HEK293 (cell line): Measurements from ENCODE around the gene MYO1F.

ENCODE experiments used
- CTCF ChIA-PET: fragments of 350-600 bp; formaldehyde crosslinking; extraction: SDS; loops from one replicate; lab custom pipeline; 2021; ENCODE audit warnings: antibody characterized with exemption; lab: Yijun Ruan, JAX
- POLR2A ChIA-PET: fragments of 300-600 bp; formaldehyde crosslinking; extraction: SDS; loops from one replicate; lab custom pipeline; 2020; ENCODE audit warnings: antibody characterized with exemption, inconsistent platforms; lab: Yijun Ruan, JAX
- H3K27ac ChIP-seq: fragments of 200-500 bp; sonication (Bioruptor generic); 2 replicates; pipeline ENCODE4 v1.5.1; 2014; ENCODE audit warnings: low read depth, low read length, control low read depth, inconsistent platforms; ENCODE audit errors: extremely low read depth
- H3K36me3 ChIP-seq, 2 experiments: fragments of 200-500 bp in 1 of 2; sonication (Bioruptor generic) in 1 of 2; 1 replicate in 1 of 2; 2 replicates in 1 of 2; pipeline ENCODE4 v1.5.1; 2014 to 2017; ENCODE audit warnings: inconsistent platforms in 2 of 2, low read length in 2 of 2; ENCODE audit not compliant: control insufficient read depth in 2 of 2, insufficient read depth in 1 of 2
- H3K4me1 ChIP-seq: fragments of 200-500 bp; sonication (Bioruptor generic); 2 replicates; pipeline ENCODE4 v1.5.1; 2014; ENCODE audit warnings: mild to moderate bottlenecking, low read length, inconsistent platforms; ENCODE audit not compliant: control insufficient read depth, insufficient read depth
- H3K4me3 ChIP-seq: 2 replicates; pipeline ENCODE4 v1.5.1; 2011; ENCODE audit warnings: low read depth, mild to moderate bottlenecking, control low read depth, low read length, moderate library complexity
- H3K9me3 ChIP-seq: fragments of 200-500 bp; sonication (Bioruptor generic); 2 replicates; pipeline ENCODE4 v1.5.1; 2014; ENCODE audit warnings: low read depth, low read length, inconsistent platforms; ENCODE audit not compliant: control insufficient read depth, insufficient read depth
- GLI4 ChIP-seq: fragments of 450-650 bp; formaldehyde crosslinking; IDR thresholded peaks from 2 replicates; pipeline ENCODE4 v1.5.1; 2016; ENCODE audit warnings: missing biosample characterization, missing genetic modification characterization
- HOXA7 ChIP-seq: sonication (generic); formaldehyde crosslinking; IDR thresholded peaks from 2 replicates; pipeline ENCODE4 v1.8.1; 2022; ENCODE audit warnings: missing genetic modification reagents, borderline replicate concordance
- REST ChIP-seq: fragments of 450-650 bp; formaldehyde crosslinking; IDR thresholded peaks from 2 replicates; pipeline ENCODE4 v1.5.1; 2016; ENCODE audit warnings: missing biosample characterization, missing genetic modification characterization
- TF ChIP-seq, protein P1 (sequence below): fragments of 450-650 bp; formaldehyde crosslinking; IDR thresholded peaks from 2 replicates; pipeline ENCODE4 v1.5.1; 2016; ENCODE audit warnings: missing biosample characterization, missing genetic modification characterization

MYO1F gene

GRCh38 chr19:8475005-8475404 lies 102.2 kb downstream of the MYO1F start (continued):
- no peak for TF ChIP-seq REST (tag by site-specific recombination)
- no peak for TF ChIP-seq GLI4 (tag by site-specific recombination)
- TF ChIP-seq, all 188 proteins: peak for 1

DNA sequence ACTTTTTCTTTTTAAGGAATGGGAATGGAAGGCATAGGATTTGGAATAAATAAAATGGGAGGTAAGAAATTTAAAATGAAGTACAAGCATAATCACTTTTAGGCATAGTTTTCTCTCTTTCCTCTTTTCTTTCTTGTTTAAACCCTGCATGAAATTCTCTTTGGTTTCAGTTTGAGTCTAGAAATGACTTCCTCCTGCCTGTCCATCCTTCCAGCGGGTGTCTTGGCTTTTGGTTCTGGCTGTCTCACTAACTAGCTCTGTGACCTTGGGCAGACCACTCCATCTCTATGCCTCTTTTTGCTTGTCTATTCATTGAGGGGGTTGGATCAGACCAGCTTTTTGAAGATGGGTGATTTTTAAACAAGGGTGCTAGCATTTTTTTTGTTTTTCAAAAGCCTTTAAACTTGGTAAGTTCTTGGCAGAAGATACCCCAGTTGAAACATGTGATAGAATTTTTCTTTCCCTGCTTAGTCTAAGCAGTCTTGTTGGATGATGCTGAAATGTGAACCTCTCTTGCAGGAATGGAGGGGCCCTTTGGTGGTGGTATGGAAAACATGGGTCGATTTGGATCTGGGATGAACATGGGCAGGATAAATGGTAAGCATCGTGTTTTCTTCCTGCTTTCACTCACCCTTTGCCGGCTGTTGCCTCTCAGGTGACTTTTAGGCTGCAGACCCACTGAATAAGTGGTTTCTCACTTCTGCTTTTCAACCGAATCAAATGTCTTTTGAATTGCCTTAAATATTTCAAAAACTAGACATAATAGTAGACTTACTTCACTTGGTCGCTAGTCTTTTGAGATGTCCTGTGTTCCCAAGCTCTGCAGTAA lies 103.4 kb downstream of the MYO1F start:
- no peak for TF ChIP-seq HOXA7 (CRISPR knock-in tag)
- TF ChIP-seq, protein P1, sequence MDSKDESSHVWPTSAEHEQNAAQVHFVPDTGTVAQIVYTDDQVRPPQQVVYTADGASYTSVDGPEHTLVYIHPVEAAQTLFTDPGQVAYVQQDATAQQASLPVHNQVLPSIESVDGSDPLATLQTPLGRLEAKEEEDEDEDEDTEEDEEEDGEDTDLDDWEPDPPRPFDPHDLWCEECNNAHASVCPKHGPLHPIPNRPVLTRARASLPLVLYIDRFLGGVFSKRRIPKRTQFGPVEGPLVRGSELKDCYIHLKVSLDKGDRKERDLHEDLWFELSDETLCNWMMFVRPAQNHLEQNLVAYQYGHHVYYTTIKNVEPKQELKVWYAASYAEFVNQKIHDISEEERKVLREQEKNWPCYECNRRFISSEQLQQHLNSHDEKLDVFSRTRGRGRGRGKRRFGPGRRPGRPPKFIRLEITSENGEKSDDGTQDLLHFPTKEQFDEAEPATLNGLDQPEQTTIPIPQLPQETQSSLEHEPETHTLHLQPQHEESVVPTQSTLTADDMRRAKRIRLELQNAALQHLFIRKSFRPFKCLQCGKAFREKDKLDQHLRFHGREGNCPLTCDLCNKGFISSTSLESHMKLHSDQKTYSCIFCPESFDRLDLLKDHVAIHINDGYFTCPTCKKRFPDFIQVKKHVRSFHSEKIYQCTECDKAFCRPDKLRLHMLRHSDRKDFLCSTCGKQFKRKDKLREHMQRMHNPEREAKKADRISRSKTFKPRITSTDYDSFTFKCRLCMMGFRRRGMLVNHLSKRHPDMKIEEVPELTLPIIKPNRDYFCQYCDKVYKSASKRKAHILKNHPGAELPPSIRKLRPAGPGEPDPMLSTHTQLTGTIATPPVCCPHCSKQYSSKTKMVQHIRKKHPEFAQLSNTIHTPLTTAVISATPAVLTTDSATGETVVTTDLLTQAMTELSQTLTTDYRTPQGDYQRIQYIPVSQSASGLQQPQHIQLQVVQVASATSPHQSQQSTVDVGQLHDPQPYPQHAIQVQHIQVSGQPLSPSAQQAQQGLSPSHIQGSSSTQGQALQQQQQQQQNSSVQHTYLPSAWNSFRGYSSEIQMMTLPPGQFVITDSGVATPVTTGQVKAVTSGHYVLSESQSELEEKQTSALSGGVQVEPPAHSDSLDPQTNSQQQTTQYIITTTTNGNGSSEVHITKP = peak; percentile 54; the same call in 1 of the 2 replicates
- H3K4me1 ChIP-seq = no peaks in the 10 kb centered on the region
- H3K36me3 ChIP-seq = peaks cover 80 to 99% of the 10 kb centered on the region in 2 experiments
- no peaks in the 10 kb centered on the region for H3K9me3 ChIP-seq
- POLR2A ChIA-PET = interaction anchor here (0.6 to 1.7 kb wide), 3 partner anchors 18 to 40 kb away, joined by 3 to 5 read pairs (median 3); partner anchors contain the start of gene ZNF414
- no peak overlapping the region for H3K4me3 ChIP-seq
- peak overlapping the region; percentile 31; the same call in 1 of the 2 replicates for H3K27ac ChIP-seq
- CTCF ChIA-PET = interaction anchor here (0.6 to 1.4 kb wide), 6 partner anchors 14 to 790 kb away, joined by 3 to 6 read pairs (median 4); no protein-coding TSS in a partner anchor
